ENCODE results near the gene MALAT1. TPM values are rescaled to one million over a fixed set of nuclear protein-coding genes. Genes with fewer than 3 reads are reported as not detected.

MALAT1 gene
- total RNA-seq, 1 experiment from 2014 or later, result 6,000 TPM

DNA sequence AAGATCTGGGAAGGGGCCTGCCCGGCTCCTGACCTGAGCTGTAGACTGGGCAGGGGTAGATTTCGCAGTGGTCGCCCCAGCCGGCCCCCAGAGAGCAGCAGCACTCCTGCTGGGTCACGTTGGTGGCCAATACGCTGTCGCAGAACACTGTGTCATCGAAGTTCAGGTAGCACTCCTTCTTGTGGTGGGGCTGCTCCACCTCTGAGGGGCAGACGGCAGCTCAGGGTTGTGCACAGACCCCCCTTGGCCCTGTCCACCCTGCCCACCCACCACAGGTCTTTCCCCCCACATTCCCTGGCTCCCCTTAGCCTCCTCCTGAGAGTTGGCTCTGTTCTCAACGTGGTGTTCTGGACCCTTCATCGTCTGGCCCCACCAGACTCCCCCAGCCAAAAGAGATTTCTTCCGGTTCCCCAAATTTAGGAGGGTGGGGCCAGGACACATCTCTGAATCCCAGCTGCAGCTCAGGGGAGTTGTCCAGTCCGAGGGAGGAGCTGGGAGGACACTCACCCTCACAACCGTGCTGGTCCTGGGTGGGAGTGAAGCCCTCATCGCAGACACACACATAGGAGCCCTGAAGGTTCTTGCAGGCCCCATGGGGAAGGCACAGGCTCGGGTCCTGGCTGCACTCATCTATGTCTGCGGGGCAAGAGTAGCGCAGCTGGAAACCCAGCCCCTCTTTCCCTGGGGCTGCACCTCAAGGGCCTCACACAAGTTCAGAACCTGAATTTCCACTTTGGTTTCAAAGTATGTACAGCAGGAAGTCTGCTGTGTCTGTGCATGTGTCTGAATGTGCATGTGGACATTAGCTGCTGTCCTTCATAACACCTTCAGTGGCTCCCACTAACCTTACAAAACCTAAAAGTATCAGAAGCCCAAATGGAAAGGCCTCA is 42.5 kb downstream of the MALAT1 start:
- Histone ChIP-seq H3K4me3 (replicated peaks in 1 of 2; ENCODE audit: low read depth in 1 of 2, low read length in 2 of 2) (peak overlapping the region; percentile 68 to 85), H3K27me3 (ENCODE audit: insufficient read depth, low read length) (no peaks in the 10 kb centered on the region), H3K4me1 (ENCODE audit: control insufficient read depth in 1 of 2, insufficient read depth in 2 of 2, low read length in 2 of 2) (peaks cover 15 to 45% of the 10 kb centered on the region in 2 experiments; a peak in 3 of 4 replicates), H3K27ac (ENCODE audit: low read depth, low read length) (peak overlapping the region; percentile 100), H3K36me3 (ENCODE audit: control insufficient read depth in 1 of 2, insufficient read depth in 2 of 2, low read length in 2 of 2) (peaks cover 0 to 9% of the 10 kb centered on the region in 2 experiments; a peak in 2 of 4 replicates), H3K9ac (ENCODE audit: low read length) (peak overlapping the region; percentile 82), H3K9me2 (ENCODE audit: insufficient read depth) (no peaks in the 10 kb centered on the region), H3K9me3 (ENCODE audit: control insufficient read depth in 1 of 2, insufficient read depth in 1 of 2, low read depth in 1 of 2, low read length in 2 of 2) (no peaks in the 10 kb centered on the region), H4K20me1 (ENCODE audit: insufficient read depth) (no peaks in the 10 kb centered on the region), H3K4me2 (ENCODE audit: low read length) (peak overlapping the region; percentile 94), H2AFZ (ENCODE audit: low read depth, low read length, poor library complexity, severe bottlenecking) (no peak overlapping the region), H3K79me2 (ENCODE audit: insufficient read depth, low read length) (peaks cover 24% of the 10 kb centered on the region)
- intact Hi-C loops (cut with micrococcal nuclease), result no loop called here
- DNase-seq (ENCODE audit: low read depth, low spot score) (no peak), ATAC-seq (no peak)
- TSS peak; percentile 47 for BruUV-seq (replicated peaks)
- POLR2A ChIA-PET, result interaction anchor here (0.9 to 2.8 kb wide), 15 partner anchors 10 to 74 kb away, joined by 3 to 16 read pairs (median 4); partner anchors contain the start of genes EHBP1L1, FAM89B, MALAT1 and PCNX3
- RAD21 ChIA-PET (ENCODE audit: low non-redundant PET in 1 of 2, low total read pairs in 2 of 2, uncharacterized antibody in 2 of 2, unreplicated experiment in 2 of 2), result interaction anchor here (1.0 to 3.3 kb wide), 6 partner anchors 16 to 53 kb away, joined by 3 to 32 read pairs (median 6); partner anchors contain the start of genes FAM89B (in 1 of the 2), SCYL1 (in 1 of the 2) and ZNRD2 (in 1 of the 2)
- TF ChIP-seq POLR2A (IDR thresholded peaks at IDR 0.05; ENCODE audit: borderline replicate concordance, extremely low read depth, insufficient read depth, insufficient read length) (no peak), FOSL1 (IDR thresholded peaks at IDR 0.05; ENCODE audit: low read depth) (no peak), TCF7L2 (IDR thresholded peaks at IDR 0.05; ENCODE audit: borderline replicate concordance, extremely low read depth, insufficient read depth, insufficient read length) (no peak), POLR2AphosphoS5 (IDR thresholded peaks at IDR 0.05; ENCODE audit: low read depth, low read length) (no peak; the same call in 1 of the 2 replicates), CTCF (IDR thresholded peaks at IDR 0.05 in 2 of 3, conservative IDR thresholded peaks at IDR 0.05 in 1 of 3; ENCODE audit: borderline replicate concordance in 1 of 3, insufficient read depth in 1 of 3, low read depth in 2 of 3, low read length in 2 of 3) (0 out of 6 replicates have a peak, but pooled peaks of 1 of the 3 experiments have one; percentile 3)
- TF ChIP-seq, protein P1, sequence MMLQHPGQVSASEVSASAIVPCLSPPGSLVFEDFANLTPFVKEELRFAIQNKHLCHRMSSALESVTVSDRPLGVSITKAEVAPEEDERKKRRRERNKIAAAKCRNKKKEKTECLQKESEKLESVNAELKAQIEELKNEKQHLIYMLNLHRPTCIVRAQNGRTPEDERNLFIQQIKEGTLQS (IDR thresholded peaks at IDR 0.05), result no peak
- CTCF ChIA-PET, result interaction anchor here (0.7 to 4.6 kb wide), 9 partner anchors 11 to 125 kb away, joined by 3 to 89 read pairs (median 14); partner anchors contain the start of genes FAM89B, KCNK7, PCNX3 and ZNRD2

Data from HCT116 (cell line).